Nephron (organoid): Measurements from ENCODE around the gene NR1D1.

Experiments used
- H3K27ac Mint-ChIP-seq, 3 experiments: 2 replicates each; pipeline ENCODE4 v1.8.0; 2020; ENCODE audit warnings: mixed read lengths in 3 of 3, mild to moderate bottlenecking in 2 of 3, moderate library complexity in 1 of 3
- H3K27me3 Mint-ChIP-seq: 2 replicates; pipeline ENCODE4 v1.8.0; 2021; ENCODE audit warnings: low read depth, mild to moderate bottlenecking, moderate library complexity, mixed read lengths
- H3K36me3 Mint-ChIP-seq: 2 replicates; pipeline ENCODE4 v1.8.0; 2020; ENCODE audit warnings: low read depth, mixed read lengths
- H3K4me1 Mint-ChIP-seq: 2 replicates; pipeline ENCODE4 v1.8.0; 2020; ENCODE audit warnings: mixed read lengths
- H3K4me3 Mint-ChIP-seq, 3 experiments: 2 replicates each; pipeline ENCODE4 v1.8.0; 2020; ENCODE audit warnings: mild to moderate bottlenecking in 3 of 3, mixed read lengths in 3 of 3, moderate library complexity in 2 of 3
- H3K9me3 Mint-ChIP-seq: 2 replicates; pipeline ENCODE4 v1.8.0; 2020; ENCODE audit warnings: mixed read lengths
- TF ChIP-seq, protein P1 (sequence below), 3 experiments: fragments of 200-600 bp; sonication (generic); IDR thresholded peaks; one replicate each; pipeline ENCODE4 v1.5.0; 2021; ENCODE audit warnings: antibody characterized with exemption in 3 of 3; ENCODE audit not compliant: unreplicated experiment in 3 of 3

Gene NR1D1

GRCh38 chr17:40122999-40123810, 22.8 kb upstream of the NR1D1 start:
- peaks cover 32% of the 10 kb centered on the region for H3K36me3 Mint-ChIP-seq
- H3K4me1 Mint-ChIP-seq = peaks cover 21% of the 10 kb centered on the region
- peak overlapping the region; percentile 86 to 93 (median 87) for H3K27ac Mint-ChIP-seq
- no peaks in the 10 kb centered on the region for H3K27me3 Mint-ChIP-seq
- TF ChIP-seq, protein P1, sequence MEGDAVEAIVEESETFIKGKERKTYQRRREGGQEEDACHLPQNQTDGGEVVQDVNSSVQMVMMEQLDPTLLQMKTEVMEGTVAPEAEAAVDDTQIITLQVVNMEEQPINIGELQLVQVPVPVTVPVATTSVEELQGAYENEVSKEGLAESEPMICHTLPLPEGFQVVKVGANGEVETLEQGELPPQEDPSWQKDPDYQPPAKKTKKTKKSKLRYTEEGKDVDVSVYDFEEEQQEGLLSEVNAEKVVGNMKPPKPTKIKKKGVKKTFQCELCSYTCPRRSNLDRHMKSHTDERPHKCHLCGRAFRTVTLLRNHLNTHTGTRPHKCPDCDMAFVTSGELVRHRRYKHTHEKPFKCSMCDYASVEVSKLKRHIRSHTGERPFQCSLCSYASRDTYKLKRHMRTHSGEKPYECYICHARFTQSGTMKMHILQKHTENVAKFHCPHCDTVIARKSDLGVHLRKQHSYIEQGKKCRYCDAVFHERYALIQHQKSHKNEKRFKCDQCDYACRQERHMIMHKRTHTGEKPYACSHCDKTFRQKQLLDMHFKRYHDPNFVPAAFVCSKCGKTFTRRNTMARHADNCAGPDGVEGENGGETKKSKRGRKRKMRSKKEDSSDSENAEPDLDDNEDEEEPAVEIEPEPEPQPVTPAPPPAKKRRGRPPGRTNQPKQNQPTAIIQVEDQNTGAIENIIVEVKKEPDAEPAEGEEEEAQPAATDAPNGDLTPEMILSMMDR (IDR thresholded peaks at IDR 0.05; ENCODE audit: unreplicated experiment in 3 of 3) = no peak
- no peaks in the 10 kb centered on the region for H3K9me3 Mint-ChIP-seq
- H3K4me3 Mint-ChIP-seq = peak overlapping the region; percentile 89 to 96 (median 94)

GRCh38 chr17:40122136-40122998, 22.0 kb upstream of the NR1D1 start:
- peak overlapping the region; percentile 54 to 94 (median 94) for H3K4me3 Mint-ChIP-seq
- H3K27me3 Mint-ChIP-seq = no peaks in the 10 kb centered on the region
- H3K4me1 Mint-ChIP-seq = peaks cover 26% of the 10 kb centered on the region
- H3K9me3 Mint-ChIP-seq = no peaks in the 10 kb centered on the region
- H3K36me3 Mint-ChIP-seq = peaks cover 25% of the 10 kb centered on the region
- H3K27ac Mint-ChIP-seq = peak overlapping the region in 1 of 3 experiments; percentile 100
- TF ChIP-seq, protein P1 (IDR thresholded peaks at IDR 0.05; ENCODE audit: unreplicated experiment in 3 of 3) = peak in 2 of 3 experiments; percentile 3 to 35

- Mint-ChIP-seq H3K9me3 (no peaks in the 10 kb centered on the region), H3K27me3 (no peaks in the 10 kb centered on the region), H3K4me1 (peaks cover 28% of the 10 kb centered on the region), H3K27ac (peak within 1 kb of the TSS; percentile 99 to 100 (median 100)), H3K4me3 (peak within 1 kb of the TSS; percentile 94 to 99 (median 97)), H3K36me3 (peaks cover 17% of the 10 kb centered on the region)
- TF ChIP-seq, protein P1 (IDR thresholded peaks at IDR 0.05; ENCODE audit: unreplicated experiment in 3 of 3) = no peak
Measured at GRCh38 chr17:40121181-40122135, 21.1 kb upstream of the NR1D1 start, which contains the start of gene MSL1. MSL1 (plus strand) TSS chr17:40121971; CDS start chr17:40122613, 642 bp downstream.

GRCh38 chr17:40115101-40115436, 14.7 kb upstream of the NR1D1 start:
- Mint-ChIP-seq H3K36me3 (peaks cover 4% of the 10 kb centered on the region), H3K27me3 (no peaks in the 10 kb centered on the region), H3K4me3 (peak overlapping the region in 1 of 3 experiments; percentile 63), H3K9me3 (no peaks in the 10 kb centered on the region), H3K4me1 (peaks cover 72% of the 10 kb centered on the region), H3K27ac (peak overlapping the region; percentile 95 to 96 (median 95))
- TF ChIP-seq, protein P1 (IDR thresholded peaks at IDR 0.05; ENCODE audit: unreplicated experiment in 3 of 3) = no peak

GRCh38 chr17:40113907-40114245, 13.5 kb upstream of the NR1D1 start:
- Mint-ChIP-seq H3K4me1 (peaks cover 81% of the 10 kb centered on the region), H3K36me3 (peaks cover 4% of the 10 kb centered on the region), H3K9me3 (no peaks in the 10 kb centered on the region), H3K4me3 (peak overlapping the region; percentile 75 to 77 (median 77)), H3K27me3 (no peaks in the 10 kb centered on the region), H3K27ac (peak overlapping the region; percentile 95 to 96 (median 95))
- TF ChIP-seq, protein P1 (IDR thresholded peaks at IDR 0.05; ENCODE audit: unreplicated experiment in 3 of 3) = no peak
